Activated CD8-positive, alpha-beta T cell treated with anti-CD3 and anti-CD28 coated beads for 36 hours (primary cell): Measurements from ENCODE around the gene GJC2. TPM values are rescaled to one million over a fixed set of nuclear protein-coding genes. Genes with fewer than 3 reads are reported as not detected.

Experiments used
- ATAC-seq: fragments of 200-7000 bp; cut with Tn5 transposase; one replicate; pipeline ENCODE4 v1.10.0; 2021; ENCODE audit warnings: mild to moderate bottlenecking, moderate library complexity
- CTCF ChIA-PET: fragments of 350-600 bp; sonication (Branson Sonifier 250); formaldehyde crosslinking; loops from one replicate; lab custom pipeline; 2021; ENCODE audit warnings: antibody characterized with exemption; lab: Charles Lee
- POLR2A ChIA-PET: fragments of 350-600 bp; sonication (Branson Sonifier 250); formaldehyde crosslinking; loops from one replicate; lab custom pipeline; 2021; ENCODE audit warnings: antibody characterized with exemption; lab: Charles Lee
- DNase-seq: peaks from one replicate; pipeline ENCODE4 v3.0.0-alpha.2; 2020
- H3K27ac Mint-ChIP-seq: one replicate; pipeline ENCODE4 v1.8.0; 2021; ENCODE audit warnings: mild to moderate bottlenecking, mixed read lengths
- H3K27me3 Mint-ChIP-seq: one replicate; pipeline ENCODE4 v1.8.0; 2021; ENCODE audit warnings: mixed read lengths
- H3K36me3 Mint-ChIP-seq: one replicate; pipeline ENCODE4 v1.8.0; 2021; ENCODE audit warnings: low read depth, mixed read lengths
- H3K4me1 Mint-ChIP-seq: one replicate; pipeline ENCODE4 v1.8.0; 2021; ENCODE audit warnings: low read depth, mixed read lengths
- H3K4me3 Mint-ChIP-seq: one replicate; pipeline ENCODE4 v1.8.0; 2021; ENCODE audit warnings: mild to moderate bottlenecking, moderate library complexity, mixed read lengths
- H3K9me3 Mint-ChIP-seq: one replicate; pipeline ENCODE4 v1.8.0; 2021; ENCODE audit warnings: mixed read lengths
- CTCF ChIP-seq: fragments of 200-600 bp; IDR thresholded peaks from one replicate; pipeline ENCODE4 v1.8.0; 2022; ENCODE audit warnings: antibody characterized with exemption, mild to moderate bottlenecking
- intact Hi-C: fragments of 100-400 bp; cut with micrococcal nuclease; formaldehyde crosslinking; loops from one replicate; pipeline ENCODE4 v1.10.0; 2022
- total RNA-seq, 2 experiments: library from RNA; stranded (reverse); gene quantifications; one replicate each; pipeline ENCODE4 v1.2.3, GENCODE V29; 2021

GJC2 gene
- total RNA-seq, 2 experiments from 2014 or later, result 3.4 to 3.5 TPM

- no peak overlapping the region for H3K4me3 Mint-ChIP-seq
- peaks cover 38% of the 10 kb centered on the region for H3K4me1 Mint-ChIP-seq
- no peaks in the 10 kb centered on the region for H3K9me3 Mint-ChIP-seq
- POLR2A ChIA-PET, result interaction anchor here (0.8 to 4.1 kb wide), 3 partner anchors 10 to 13 kb away, joined by 3 to 16 read pairs (median 3); partner anchors contain the start of gene GUK1
- H3K36me3 Mint-ChIP-seq, result no peaks in the 10 kb centered on the region
- ATAC-seq (peak; percentile 79), DNase-seq (peak; percentile 84)
- CTCF ChIA-PET, result interaction anchor here (1.1 to 3.5 kb wide), 2 partner anchors 10 to 12 kb away, joined by 3 to 12 read pairs; partner anchors contain the start of gene IBA57
- no peak for TF ChIP-seq CTCF
- no peaks in the 10 kb centered on the region for H3K27me3 Mint-ChIP-seq
- intact Hi-C loops, result no loop called here
- H3K27ac Mint-ChIP-seq, result peak overlapping the region; percentile 81
Measured at GRCh38 chr1:228154670-228155571, 5.2 kb downstream of the GJC2 start.

- TF ChIP-seq CTCF, result no peak
- Mint-ChIP-seq H3K4me3 (no peak overlapping the region), H3K9me3 (no peaks in the 10 kb centered on the region), H3K27me3 (no peaks in the 10 kb centered on the region), H3K36me3 (no peaks in the 10 kb centered on the region), H3K4me1 (peaks cover 38% of the 10 kb centered on the region), H3K27ac (no peak overlapping the region)
- intact Hi-C loops, result no loop called here
- ATAC-seq, result no peak
- DNase-seq, result no peak
- ChIA-PET POLR2A (interaction anchor here (0.8 to 1.8 kb wide), 3 partner anchors 9 to 13 kb away, joined by 3 to 11 read pairs (median 3); partner anchors contain the start of gene IBA57), CTCF (interaction anchor here (1.1 to 2.8 kb wide), 3 partner anchors 10 to 25 kb away, joined by 3 to 15 read pairs (median 4); partner anchors contain the start of gene IBA57)
Measured at GRCh38 chr1:228155596-228156514, 6.1 kb downstream of the GJC2 start.

- Mint-ChIP-seq H3K27ac (peak overlapping the region; percentile 86), H3K4me1 (peaks cover 38% of the 10 kb centered on the region), H3K27me3 (no peaks in the 10 kb centered on the region), H3K9me3 (no peaks in the 10 kb centered on the region), H3K36me3 (no peaks in the 10 kb centered on the region), H3K4me3 (peak overlapping the region; percentile 53)
- CTCF ChIA-PET, result interaction anchor here (1.4 to 2.8 kb wide), 2 partner anchors 9 to 26 kb away, joined by 4 to 15 read pairs; partner anchors contain the start of gene IBA57
- POLR2A ChIA-PET, result interaction anchor here (1.8 kb wide), 1 partner anchor 9 kb away, joined by 11 read pairs; the partner anchor contains the start of gene IBA57
- ATAC-seq (no peak), DNase-seq (no peak)
- no peak for TF ChIP-seq CTCF
- intact Hi-C loops, result no loop called here
Measured at GRCh38 chr1:228156515-228156881, 6.8 kb downstream of the GJC2 start.

- Mint-ChIP-seq H3K4me1 (peaks cover 41% of the 10 kb centered on the region), H3K27me3 (no peaks in the 10 kb centered on the region), H3K36me3 (no peaks in the 10 kb centered on the region), H3K9me3 (no peaks in the 10 kb centered on the region), H3K4me3 (peak overlapping the region; percentile 53), H3K27ac (peak overlapping the region; percentile 86)
- ChIA-PET CTCF (interaction anchor here (1.4 to 2.8 kb wide), 2 partner anchors 9 to 26 kb away, joined by 4 to 15 read pairs; partner anchors contain the start of gene IBA57), POLR2A (interaction anchor here (0.6 to 1.8 kb wide), 3 partner anchors 9 to 15 kb away, joined by 3 to 11 read pairs (median 3); partner anchors contain the start of gene IBA57)
- ATAC-seq (peak; percentile 70), DNase-seq (peak; percentile 80)
- TF ChIP-seq CTCF, result no peak
- intact Hi-C loops, result no loop called here
Measured at GRCh38 chr1:228156941-228157728, 7.4 kb downstream of the GJC2 start.
